Measurements from ENCODE around the gene ATP2C2.

Gene ATP2C2

DNA sequence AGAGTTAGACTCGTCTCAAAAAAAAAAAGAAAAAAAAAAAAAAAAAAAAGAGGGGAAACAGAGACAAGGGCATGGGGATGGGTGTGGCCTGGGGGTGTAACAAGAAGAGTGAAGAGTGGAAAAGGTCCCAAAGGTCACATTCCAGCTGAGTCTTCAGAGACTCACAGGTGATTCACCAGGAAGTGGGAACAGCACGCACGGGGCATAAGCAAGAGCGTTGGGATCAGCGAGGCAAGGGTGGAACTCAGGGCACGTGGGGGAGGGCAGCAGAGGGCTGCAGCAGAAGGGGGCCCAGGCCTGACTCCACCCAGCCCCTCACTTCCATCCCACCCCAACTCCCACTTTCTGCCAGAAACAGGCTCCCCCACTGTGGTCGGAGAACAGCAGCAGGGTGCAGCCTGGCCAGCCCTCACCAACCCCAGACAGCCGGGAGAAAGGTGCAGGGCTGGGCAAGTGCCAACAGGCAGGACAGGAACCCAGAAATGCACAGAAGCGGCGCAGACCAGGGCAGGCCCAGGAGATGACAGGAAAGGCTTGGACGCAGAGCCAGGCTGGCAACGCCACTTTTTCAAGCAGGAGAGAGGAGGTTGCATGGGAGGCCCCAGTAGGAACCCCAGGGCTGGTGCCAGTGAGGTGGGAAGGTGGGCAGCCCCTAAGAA is 132.9 kb downstream of the ATP2C2 start:
- peak; percentile 56 for DNase-seq

GRCh38 chr16:84502075-84502474 is 133.7 kb downstream of the ATP2C2 start:
- DNase-seq: no peak

- DNase-seq: no peak
These were observed 134.2 kb downstream of the ATP2C2 start for GRCh38 chr16:84502581-84502980.

DNA sequence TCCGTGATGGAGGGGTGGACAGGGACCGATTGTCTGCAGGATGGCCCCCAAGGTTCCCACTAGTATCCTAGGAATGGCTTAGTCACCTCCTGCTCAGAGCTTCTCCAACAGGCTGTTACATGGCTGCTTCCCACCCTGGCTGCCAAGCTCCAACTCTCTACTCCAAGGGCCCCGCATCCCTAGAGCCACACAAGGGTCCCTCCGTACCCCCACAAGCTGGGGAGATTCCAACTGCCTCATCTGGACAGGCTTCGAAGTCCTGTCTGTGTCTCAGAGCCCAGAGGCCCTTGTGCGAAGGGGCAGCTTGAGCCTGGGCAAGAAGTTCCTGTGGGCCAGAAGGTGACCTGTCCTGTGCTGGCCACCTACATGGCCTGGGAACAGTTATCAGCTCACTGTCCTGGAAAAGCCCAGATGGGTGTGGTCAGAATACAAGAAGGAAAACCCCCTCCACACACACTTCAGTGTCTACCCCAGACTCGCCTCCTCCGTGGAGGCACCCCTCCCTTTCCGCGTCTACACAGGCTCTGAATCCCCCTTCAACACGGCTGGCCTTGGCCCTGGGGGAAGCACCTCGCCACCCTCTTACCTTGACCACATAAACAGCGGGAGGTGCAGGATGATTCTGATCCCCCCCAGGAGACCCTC is 135.5 kb downstream of the ATP2C2 start:
- peak; percentile 52 for DNase-seq

DNA sequence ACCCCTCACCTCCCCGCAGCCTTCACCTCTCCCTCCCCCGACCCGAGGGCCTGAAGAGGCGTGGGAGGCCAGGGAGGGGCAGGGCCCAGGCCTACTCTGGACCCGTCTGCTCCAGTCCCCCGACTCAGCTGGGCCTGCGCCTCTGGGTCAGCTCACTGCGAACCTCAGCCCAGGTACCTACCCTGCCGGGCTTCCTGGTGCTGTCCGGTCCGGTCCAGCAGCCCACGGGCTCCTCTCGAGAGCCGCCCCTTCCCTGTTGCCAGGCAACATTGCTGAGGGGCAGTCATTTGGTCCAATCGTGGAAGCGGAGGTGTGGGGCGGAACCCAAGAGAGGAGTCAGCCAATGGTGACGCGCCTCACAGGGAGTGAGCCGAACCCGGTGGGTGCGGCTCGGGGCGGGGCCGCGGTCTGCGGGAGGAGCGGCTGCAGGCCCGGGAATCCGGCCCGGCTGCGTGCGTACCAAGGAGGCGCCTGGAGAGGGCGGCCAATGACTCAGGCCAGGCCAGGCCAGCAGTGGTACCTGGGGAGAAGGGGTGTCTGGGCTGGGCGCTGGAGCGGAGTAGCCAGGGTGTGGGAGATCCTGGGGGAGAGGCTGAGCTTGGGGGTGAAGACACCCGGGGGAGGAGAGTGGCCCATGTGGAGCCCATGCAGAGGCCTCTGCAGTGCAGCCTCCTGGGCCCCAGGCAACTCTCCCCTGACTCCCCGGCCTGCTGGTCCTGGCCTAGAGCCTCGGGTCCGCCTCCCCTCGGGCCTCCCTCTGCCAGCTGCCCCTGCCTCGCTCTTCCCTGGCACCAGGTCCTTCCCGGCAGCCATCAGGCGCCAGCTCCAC is 136.3 kb downstream of the ATP2C2 start, which contains the start of gene MEAK7:
MEAK7 (minus strand) TSS at position 240 of the 829 bp plus-strand sequence. CDS start 6,573 bp downstream, outside the sequence.
- peak; percentile 99 for DNase-seq

- no peak for DNase-seq
These were observed 137.2 kb downstream of the ATP2C2 start for GRCh38 chr16:84505249-84506187.

- DNase-seq: peak; percentile 33
These were observed 139.0 kb downstream of the ATP2C2 start for GRCh38 chr16:84507011-84507982.

DNA sequence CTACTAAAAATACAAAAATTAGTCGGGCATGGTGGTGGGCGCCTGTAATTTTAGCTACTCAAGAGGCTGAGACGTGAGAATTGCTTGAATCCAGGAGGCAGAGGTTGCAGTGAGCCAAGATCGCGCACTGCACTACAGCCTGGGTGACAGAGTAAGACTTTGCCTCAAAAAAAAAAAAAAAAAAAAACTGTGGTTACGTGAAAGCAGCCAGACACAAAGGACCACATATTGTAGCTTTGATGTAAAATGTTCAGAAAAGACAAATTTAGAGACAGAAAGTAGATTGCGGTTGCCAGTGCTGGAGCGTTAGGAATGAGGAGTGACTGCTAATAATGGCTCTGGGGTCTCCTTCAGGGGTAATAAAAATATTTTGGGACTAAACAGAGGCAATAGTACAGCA is 140.2 kb downstream of the ATP2C2 start:
- no peak for DNase-seq

- DNase-seq: no peak
These were observed 141.0 kb downstream of the ATP2C2 start for GRCh38 chr16:84509032-84509950.

- DNase-seq: peak; percentile 83
These were observed 143.0 kb downstream of the ATP2C2 start for GRCh38 chr16:84511180-84511800.

DNA sequence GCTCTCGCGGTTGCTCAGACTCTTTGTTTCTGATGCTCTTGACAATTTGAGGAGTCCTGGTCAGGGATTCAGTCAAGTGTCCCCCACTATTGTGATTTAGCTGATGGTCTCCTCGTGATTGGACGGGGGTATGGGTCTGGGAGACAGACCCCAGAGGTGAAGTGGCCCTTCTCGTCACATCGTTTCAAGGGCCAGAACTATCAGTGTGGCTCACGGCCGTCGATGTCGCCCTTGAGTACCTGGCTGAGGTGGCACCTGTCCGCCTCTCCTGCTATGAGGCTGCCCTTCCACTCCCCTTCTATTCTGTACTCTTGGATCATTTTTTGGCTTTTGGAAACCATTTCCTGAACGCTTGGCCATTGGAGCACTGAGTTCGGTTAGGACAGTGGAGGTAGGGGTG is 143.5 kb downstream of the ATP2C2 start:
- no peak for DNase-seq

DNA sequence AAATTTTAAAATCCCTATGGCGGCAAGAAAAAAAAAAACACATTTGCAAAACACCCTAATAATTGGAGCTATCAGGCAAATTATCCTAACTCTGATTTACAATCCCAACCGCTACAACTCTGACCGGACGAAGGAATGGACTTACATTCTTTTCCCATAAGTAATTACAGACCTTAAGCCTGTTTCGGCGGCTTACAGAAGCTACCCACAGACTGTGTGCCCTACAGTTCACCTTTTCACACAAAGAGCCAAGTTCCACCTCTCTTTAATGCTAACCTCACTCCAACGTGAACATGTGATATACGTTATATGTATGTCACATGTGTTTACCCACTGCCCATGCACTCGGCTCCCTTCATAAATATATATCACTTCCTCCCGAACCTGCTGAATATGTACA is 144.8 kb downstream of the ATP2C2 start:
- DNase-seq: peak; percentile 86

DNA sequence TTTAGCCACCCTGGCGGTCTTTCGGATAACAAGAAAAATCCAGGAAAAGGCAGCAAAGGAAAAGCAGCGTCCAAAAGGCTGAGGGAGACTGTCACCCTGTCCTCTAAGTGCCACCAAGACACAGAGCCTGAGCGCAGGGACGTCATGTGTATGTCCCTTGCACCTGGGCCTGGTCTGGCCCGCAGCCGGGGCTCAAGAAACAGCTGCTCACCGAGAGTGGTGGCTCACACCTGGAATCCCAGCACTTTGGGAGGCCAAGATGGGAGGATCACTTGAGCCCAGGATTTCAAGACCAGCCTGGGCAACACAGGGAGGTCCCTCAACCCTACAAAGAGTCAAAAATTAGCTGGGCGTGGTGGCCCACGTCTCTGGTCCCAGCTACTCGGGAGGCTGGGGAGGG is 145.3 kb downstream of the ATP2C2 start:
- no peak for DNase-seq

Measured in fibroblast of skin of right biceps (primary cell).